GM18519 (cell line): ENCODE results near the gene ZNF768.
"Not testable (repeated sequence)": the region's sequence is repeated elsewhere in the genome, so short reads cannot be mapped to it uniquely, and the experiment has no call there.

ENCODE experiments used
- ATAC-seq: cut with Tn5 transposase; IDR thresholded peaks from one replicate; pipeline ENCODE4 v1.9.1; 2021; ENCODE audit warnings: mild to moderate bottlenecking, moderate library complexity; ENCODE audit not compliant: unreplicated experiment, low FRiP score

ZNF768 gene

GRCh38 chr16:30533748-30534367 is 7.5 kb upstream of the ZNF768 start:
- no peak for ATAC-seq

GRCh38 chr16:30533146-30533522 is 6.8 kb upstream of the ZNF768 start:
- no peak for ATAC-seq

GRCh38 chr16:30532285-30533145 is 6.1 kb upstream of the ZNF768 start:
- ATAC-seq: no peak

GRCh38 chr16:30530163-30531037 is 4.0 kb upstream of the ZNF768 start:
- ATAC-seq: no peak

GRCh38 chr16:30528799-30529457 is 2.6 kb upstream of the ZNF768 start:
- ATAC-seq: no peak

GRCh38 chr16:30527635-30528178 is 1.3 kb upstream of the ZNF768 start:
- no peak for ATAC-seq

- peak; percentile 61 for ATAC-seq
Measured at GRCh38 chr16:30526823-30527634, 663 bp upstream of the ZNF768 start.

- ATAC-seq: no peak
Measured at GRCh38 chr16:30525844-30526136, 576 bp downstream of the ZNF768 start.

GRCh38 chr16:30524575-30525568 is 1.5 kb downstream of the ZNF768 start:
- no peak for ATAC-seq

GRCh38 chr16:30523768-30524574 is 2.4 kb downstream of the ZNF768 start:
- ATAC-seq: no peak

GRCh38 chr16:30522702-30523463 is 3.5 kb downstream of the ZNF768 start:
- not testable (repeated sequence) for ATAC-seq

- ATAC-seq: no peak
Measured at GRCh38 chr16:30521873-30522641, 4.3 kb downstream of the ZNF768 start.

- no peak for ATAC-seq
Measured at GRCh38 chr16:30521476-30521872, 4.9 kb downstream of the ZNF768 start.

GRCh38 chr16:30519120-30520049 is 7.0 kb downstream of the ZNF768 start:
- ATAC-seq: no peak

GRCh38 chr16:30518552-30518951 is 7.8 kb downstream of the ZNF768 start:
- ATAC-seq: no peak
